PC-9 (cell line): ENCODE measurements around the gene ATG2A. TPM values are rescaled to one million over a fixed set of nuclear protein-coding genes. Genes with fewer than 3 reads are reported as not detected.

Experiments
- BruUV-seq: library from RNA; stranded (reverse); fragments of 400-500 nt; replicated peaks from 2 replicates; lab custom pipeline; 2021; lab: Mats Ljungman, UMichigan
- CTCF ChIA-PET: fragments of 300-600 bp; sonication (Branson Sonifier 250); formaldehyde crosslinking; loops from one replicate; lab custom pipeline; 2022; ENCODE audit warnings: antibody characterized with exemption; lab: Charles Lee
- POLR2A ChIA-PET: fragments of 300-600 bp; sonication (Branson Sonifier 250); formaldehyde crosslinking; loops from one replicate; lab custom pipeline; 2022; ENCODE audit warnings: antibody characterized with exemption; ENCODE audit not compliant: unreplicated experiment; lab: Charles Lee
- DNase-seq, 2 experiments: peaks; one replicate each; pipeline versions ENCODE4 v3.0.0 to v3.0.0-alpha.2; 2015 to 2022; ENCODE audit warnings: mixed read lengths in 1 of 2
- H2AFZ ChIP-seq: fragments of 200-600 bp; sonication (generic); 2 replicates; pipeline ENCODE4 v1.8.1; 2017; ENCODE audit warnings: antibody characterized with exemption
- H3F3A ChIP-seq: fragments of 200-600 bp; sonication (generic); 2 replicates; pipeline ENCODE4 v1.8.1; 2017; ENCODE audit warnings: antibody characterized with exemption, mild to moderate bottlenecking, low read depth; ENCODE audit not compliant: insufficient read depth
- H3K27ac ChIP-seq: fragments of 200-600 bp; sonication (generic); 2 replicates; pipeline ENCODE4 v1.6.1; 2016; ENCODE audit warnings: mixed run types
- H3K27me3 ChIP-seq: fragments of 200-600 bp; sonication (generic); 2 replicates; pipeline ENCODE4 v1.6.1; 2016; ENCODE audit warnings: low read depth, mixed run types; ENCODE audit not compliant: insufficient read depth
- H3K36me3 ChIP-seq: fragments of 200-600 bp; sonication (generic); 2 replicates; pipeline ENCODE4 v1.6.1; 2016; ENCODE audit warnings: low read depth, mixed run types
- H3K4me1 ChIP-seq: fragments of 200-600 bp; sonication (generic); replicated peaks from 2 replicates; pipeline ENCODE4 v1.6.1; 2016; ENCODE audit warnings: mixed run types; ENCODE audit not compliant: insufficient read depth
- H3K4me2 ChIP-seq: fragments of 200-600 bp; sonication (generic); 2 replicates; pipeline ENCODE4 v1.6.1; 2017; ENCODE audit warnings: mixed run types
- H3K4me3 ChIP-seq: fragments of 200-600 bp; sonication (generic); 2 replicates; pipeline ENCODE4 v1.6.1; 2016; ENCODE audit warnings: mixed run types
- H3K79me2 ChIP-seq: fragments of 200-600 bp; sonication (generic); 2 replicates; pipeline ENCODE4 v1.6.1; 2017; ENCODE audit warnings: low read depth, mixed run types
- H3K9me2 ChIP-seq: fragments of 200-600 bp; sonication (generic); 2 replicates; pipeline ENCODE4 v1.8.1; 2017; ENCODE audit warnings: mild to moderate bottlenecking; ENCODE audit not compliant: insufficient read depth
- H3K9me3 ChIP-seq: fragments of 200-600 bp; sonication (generic); 2 replicates; pipeline ENCODE4 v1.8.1; 2016; ENCODE audit warnings: low read depth; ENCODE audit not compliant: insufficient read depth
- H4K20me1 ChIP-seq: fragments of 200-600 bp; sonication (generic); 2 replicates; pipeline ENCODE4 v1.8.1; 2017; ENCODE audit not compliant: insufficient read depth
- EZH2 ChIP-seq: fragments of 200-600 bp; sonication (generic); IDR thresholded peaks from 2 replicates; pipeline ENCODE4 v1.8.0; 2017; ENCODE audit warnings: antibody characterized with exemption, low read depth
- intact Hi-C: fragments of 100-400 bp; cut with micrococcal nuclease; formaldehyde crosslinking; loops from one replicate; pipeline ENCODE4 v1.10.0; 2022; ENCODE audit not compliant: unreplicated experiment
- total RNA-seq: library from RNA; stranded (reverse); gene quantifications from 2 replicates; pipeline ENCODE4 v1.2.3, GENCODE V29; 2021
- TF ChIP-seq, protein P1 (sequence below): fragments of 200-600 bp; sonication (generic); conservative IDR thresholded peaks from 2 replicates; pipeline ENCODE4 v1.6.1; 2017; ENCODE audit warnings: mixed run types, antibody characterized with exemption, mild to moderate bottlenecking, moderate library complexity

ATG2A gene
- total RNA-seq, 1 experiment from 2014 or later = 48.2 TPM

DNA sequence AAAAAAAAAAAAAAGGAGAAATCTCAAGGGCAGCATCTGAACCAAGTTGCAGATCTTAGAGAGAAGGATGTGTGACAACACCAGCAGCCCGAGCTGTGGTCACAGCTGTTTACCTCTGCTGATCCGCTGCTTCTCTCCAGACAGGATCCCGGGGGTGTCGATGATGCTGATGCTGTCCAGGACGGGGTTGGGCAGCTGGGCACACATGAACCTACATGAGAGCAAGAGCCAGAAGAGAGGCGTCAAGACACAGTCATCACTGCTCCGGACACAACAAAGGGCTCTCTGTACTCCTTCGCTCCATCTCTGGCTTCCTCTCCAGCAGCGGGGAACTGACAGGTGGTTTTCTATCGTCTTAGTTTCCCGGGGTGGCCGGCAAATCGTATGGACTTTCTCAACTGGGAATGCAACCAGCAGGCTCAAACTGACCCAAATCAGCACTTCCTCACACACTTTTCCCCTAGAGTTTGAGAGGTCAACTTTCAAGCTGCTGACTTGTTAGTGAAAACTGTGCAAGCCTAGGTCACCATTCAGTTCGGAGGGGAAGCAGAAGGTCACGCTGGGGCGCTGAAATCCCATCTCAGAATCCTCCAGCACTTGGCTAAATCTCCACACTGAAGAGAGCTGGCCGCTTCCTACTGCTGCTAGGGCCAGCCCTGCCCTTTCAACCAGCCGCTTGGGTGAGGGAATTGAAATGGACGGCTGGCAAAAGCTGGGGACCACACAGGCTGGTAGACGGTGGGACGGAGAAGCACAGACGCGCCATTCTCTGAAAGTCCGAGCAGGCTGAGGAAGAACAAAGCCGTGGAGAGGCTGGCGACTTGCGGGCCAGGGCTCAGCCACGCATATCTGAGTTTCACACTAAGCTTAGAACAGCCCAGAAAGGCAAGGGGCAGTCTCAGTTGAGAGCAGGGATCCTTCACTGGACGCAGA, 42.4 kb downstream of the ATG2A start:
- no peaks in the 10 kb centered on the region for H3K9me2 ChIP-seq
- H3K9me3 ChIP-seq = no peaks in the 10 kb centered on the region
- no peak overlapping the region for H2AFZ ChIP-seq
- TF ChIP-seq, protein P1, sequence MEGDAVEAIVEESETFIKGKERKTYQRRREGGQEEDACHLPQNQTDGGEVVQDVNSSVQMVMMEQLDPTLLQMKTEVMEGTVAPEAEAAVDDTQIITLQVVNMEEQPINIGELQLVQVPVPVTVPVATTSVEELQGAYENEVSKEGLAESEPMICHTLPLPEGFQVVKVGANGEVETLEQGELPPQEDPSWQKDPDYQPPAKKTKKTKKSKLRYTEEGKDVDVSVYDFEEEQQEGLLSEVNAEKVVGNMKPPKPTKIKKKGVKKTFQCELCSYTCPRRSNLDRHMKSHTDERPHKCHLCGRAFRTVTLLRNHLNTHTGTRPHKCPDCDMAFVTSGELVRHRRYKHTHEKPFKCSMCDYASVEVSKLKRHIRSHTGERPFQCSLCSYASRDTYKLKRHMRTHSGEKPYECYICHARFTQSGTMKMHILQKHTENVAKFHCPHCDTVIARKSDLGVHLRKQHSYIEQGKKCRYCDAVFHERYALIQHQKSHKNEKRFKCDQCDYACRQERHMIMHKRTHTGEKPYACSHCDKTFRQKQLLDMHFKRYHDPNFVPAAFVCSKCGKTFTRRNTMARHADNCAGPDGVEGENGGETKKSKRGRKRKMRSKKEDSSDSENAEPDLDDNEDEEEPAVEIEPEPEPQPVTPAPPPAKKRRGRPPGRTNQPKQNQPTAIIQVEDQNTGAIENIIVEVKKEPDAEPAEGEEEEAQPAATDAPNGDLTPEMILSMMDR = no peak
- TF ChIP-seq EZH2 = no peak
- peaks cover 91% of the 10 kb centered on the region for H3K79me2 ChIP-seq
- peaks cover 32% of the 10 kb centered on the region for H3F3A ChIP-seq
- H3K36me3 ChIP-seq = peaks cover 25% of the 10 kb centered on the region
- H3K4me1 ChIP-seq = peaks cover 51% of the 10 kb centered on the region
- DNase-seq = no peak
- H3K4me3 ChIP-seq = no peak overlapping the region
- POLR2A ChIA-PET = interaction anchor here (0.7 kb wide), 1 partner anchor 206 kb away, joined by 3 read pairs; no protein-coding TSS in a partner anchor
- CTCF ChIA-PET = no interaction called here
- no TSS peak for BruUV-seq
- peaks cover 60% of the 10 kb centered on the region for H4K20me1 ChIP-seq
- intact Hi-C loops = loop anchor here (5.0 kb wide), 1 partner anchor 32 kb away; the partner anchor contains the start of gene CDC42BPG
- peak overlapping the region; percentile 85; the same call in 1 of the 2 replicates for H3K4me2 ChIP-seq
- no peaks in the 10 kb centered on the region for H3K27me3 ChIP-seq
- no peak overlapping the region for H3K27ac ChIP-seq

DNA sequence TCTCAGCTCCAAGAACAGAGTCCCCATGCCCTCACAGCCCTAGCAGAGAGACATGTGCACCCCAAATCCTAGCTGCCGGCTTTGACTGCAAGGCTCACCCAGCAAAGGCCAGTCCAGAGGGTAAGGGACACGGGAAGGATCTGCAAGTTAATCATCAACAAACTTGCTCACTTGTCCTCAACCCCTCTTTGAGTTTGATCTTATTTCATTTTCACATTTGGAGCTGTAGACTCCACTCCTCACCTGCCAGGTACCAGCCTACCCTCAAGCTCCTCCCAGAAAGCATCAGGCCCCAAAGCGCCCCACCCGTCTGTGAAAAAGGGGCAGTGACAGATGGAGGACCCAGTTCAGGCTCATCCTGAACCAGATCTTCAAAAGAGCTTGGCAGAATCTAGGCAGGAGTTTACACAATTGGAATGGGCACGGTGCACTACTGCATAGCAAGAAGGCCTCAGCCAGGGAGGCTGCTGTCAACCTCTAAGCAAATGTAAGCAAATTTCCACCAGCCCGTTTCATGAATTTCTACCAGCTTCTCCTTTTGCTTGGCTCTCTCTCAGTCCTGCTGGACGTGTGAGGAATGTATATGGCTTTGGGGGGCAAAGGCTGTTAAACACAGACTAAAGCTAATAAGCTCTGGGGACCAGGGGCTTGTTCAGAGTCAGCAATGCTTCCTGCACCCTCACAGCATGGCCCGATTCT, 44.1 kb downstream of the ATG2A start:
- peaks cover 25% of the 10 kb centered on the region for H3K36me3 ChIP-seq
- intact Hi-C loops = no loop called here
- peaks cover 97% of the 10 kb centered on the region for H3K79me2 ChIP-seq
- peaks cover 64% of the 10 kb centered on the region for H3K4me1 ChIP-seq
- ChIA-PET CTCF (interaction anchor here (0.6 kb wide), 1 partner anchor 587 kb away, joined by 11 read pairs; the partner anchor contains the start of gene GPR137), POLR2A (interaction anchor here (0.7 kb wide), 1 partner anchor 555 kb away, joined by 4 read pairs; the partner anchor contains the start of gene PRDX5)
- no peaks in the 10 kb centered on the region for H3K27me3 ChIP-seq
- no peak overlapping the region for H3K27ac ChIP-seq
- peaks cover 37% of the 10 kb centered on the region for H3F3A ChIP-seq
- TF ChIP-seq, protein P1 = no peak
- no peak for TF ChIP-seq EZH2
- H4K20me1 ChIP-seq = peaks cover 72% of the 10 kb centered on the region
- no peak overlapping the region for H3K4me3 ChIP-seq
- no peak for DNase-seq
- BruUV-seq = no TSS peak
- H3K4me2 ChIP-seq = no peak overlapping the region
- no peak overlapping the region for H2AFZ ChIP-seq
- H3K9me2 ChIP-seq = no peaks in the 10 kb centered on the region
- H3K9me3 ChIP-seq = no peaks in the 10 kb centered on the region

DNA sequence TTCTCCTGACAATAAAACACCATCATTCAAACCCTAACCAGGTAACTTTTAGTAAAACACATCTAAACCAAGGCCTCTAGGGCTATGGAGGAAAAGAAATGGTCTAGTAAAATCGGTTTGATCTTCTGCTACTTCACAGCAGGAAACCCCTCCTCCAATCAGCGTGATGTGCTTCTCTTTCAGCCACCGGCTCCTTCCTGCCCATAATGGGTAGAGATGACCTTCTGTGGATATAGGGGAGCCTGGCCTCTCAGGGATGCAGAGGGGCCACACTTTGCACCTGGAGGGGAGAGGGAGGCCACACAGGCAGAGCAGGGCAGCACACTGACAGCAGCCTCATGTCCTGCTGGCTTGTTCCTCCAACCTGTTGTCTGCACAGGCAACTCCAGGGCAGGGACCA, 45.5 kb downstream of the ATG2A start:
- peaks cover 61% of the 10 kb centered on the region for H3K4me1 ChIP-seq
- peaks cover 99% of the 10 kb centered on the region for H3K79me2 ChIP-seq
- ChIA-PET POLR2A (no interaction called here), CTCF (no interaction called here)
- BruUV-seq = no TSS peak
- intact Hi-C loops = no loop called here
- H3K36me3 ChIP-seq = peaks cover 25% of the 10 kb centered on the region
- H3F3A ChIP-seq = peaks cover 29% of the 10 kb centered on the region
- H2AFZ ChIP-seq = no peak overlapping the region
- DNase-seq = no peak
- no peak overlapping the region for H3K4me3 ChIP-seq
- no peak overlapping the region; the same call in 1 of the 2 replicates for H3K4me2 ChIP-seq
- H3K9me2 ChIP-seq = no peaks in the 10 kb centered on the region
- no peaks in the 10 kb centered on the region for H3K27me3 ChIP-seq
- H3K27ac ChIP-seq = no peak overlapping the region
- H4K20me1 ChIP-seq = peaks cover 76% of the 10 kb centered on the region
- no peaks in the 10 kb centered on the region for H3K9me3 ChIP-seq
- TF ChIP-seq, protein P1 = no peak
- TF ChIP-seq EZH2 = no peak
